CD4-positive, alpha-beta T cell treated with Interferon alpha-2 for 1 hour (primary cell): Measurements from ENCODE around the gene SUN2.

Experiments
- DNase-seq, 2 donors: peaks; one replicate each; pipeline ENCODE4 v3.0.0-alpha.2; 2020 to 2022

Gene SUN2

GRCh38 chr22:38775656-38776055, 19.9 kb upstream of the SUN2 start:
- no peak for DNase-seq

- no peak for DNase-seq
Measured at GRCh38 chr22:38774496-38775166, 18.8 kb upstream of the SUN2 start.

- DNase-seq: no peak
Measured at GRCh38 chr22:38773363-38773946, 17.7 kb upstream of the SUN2 start.

GRCh38 chr22:38772623-38772873, 16.8 kb upstream of the SUN2 start:
- no peak for DNase-seq

GRCh38 chr22:38770257-38770949, 14.6 kb upstream of the SUN2 start:
- DNase-seq: no peak

GRCh38 chr22:38768036-38768435, 12.2 kb upstream of the SUN2 start:
- DNase-seq: no peak

GRCh38 chr22:38767313-38767712, 11.5 kb upstream of the SUN2 start:
- DNase-seq: no peak

- peak; percentile 41 to 62 for DNase-seq
Measured at GRCh38 chr22:38766076-38766777, 10.4 kb upstream of the SUN2 start.

- DNase-seq: no peak
Measured at GRCh38 chr22:38762551-38762983, 6.8 kb upstream of the SUN2 start.

- DNase-seq: no peak
Measured at GRCh38 chr22:38761202-38762162, 5.7 kb upstream of the SUN2 start.

- no peak for DNase-seq
Measured at GRCh38 chr22:38760477-38761201, 4.8 kb upstream of the SUN2 start.

- no peak for DNase-seq
Measured at GRCh38 chr22:38759005-38759404, 3.2 kb upstream of the SUN2 start.

- peak; percentile 31 to 56 for DNase-seq
Measured at GRCh38 chr22:38758276-38758945, 2.6 kb upstream of the SUN2 start.

- no peak for DNase-seq
Measured at GRCh38 chr22:38757464-38757757, 1.6 kb upstream of the SUN2 start.

GRCh38 chr22:38756711-38757463, 1.1 kb upstream of the SUN2 start:
- DNase-seq: peak in 1 of 2 donors; percentile 21

- peak; percentile 51 to 78 for DNase-seq
Measured at GRCh38 chr22:38755155-38755910, 465 bp downstream of the SUN2 start.

GRCh38 chr22:38754751-38755154, 1.0 kb downstream of the SUN2 start:
- peak; percentile 44 to 50 for DNase-seq

- DNase-seq: no peak
Measured at GRCh38 chr22:38753948-38754750, 1.6 kb downstream of the SUN2 start.
